Activated gamma-delta T cell treated with Interleukin-2 at 50 U/mL for 16 hours (primary cell): ENCODE results near the gene ITPR3.

Experiments
- DNase-seq: peaks from one replicate; pipeline ENCODE4 v3.0.0-alpha.2; 2020

ITPR3 gene

DNA sequence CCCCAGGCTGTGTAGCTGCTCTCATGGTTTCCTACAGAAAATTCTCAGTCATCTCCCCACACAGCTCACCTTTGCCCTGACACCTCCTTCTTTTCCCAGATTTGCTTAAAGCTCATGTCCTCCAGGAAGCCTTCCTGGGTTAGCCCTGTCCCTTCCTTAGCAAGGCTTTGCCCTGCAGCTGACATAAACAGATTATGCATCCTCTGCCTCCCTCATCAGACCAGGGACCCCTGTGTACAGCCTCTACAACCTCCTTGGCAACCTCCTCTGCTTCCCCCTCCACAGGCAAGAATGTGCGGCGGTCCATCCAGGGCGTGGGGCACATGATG, 50.6 kb downstream of the ITPR3 start:
- no peak for DNase-seq

DNA sequence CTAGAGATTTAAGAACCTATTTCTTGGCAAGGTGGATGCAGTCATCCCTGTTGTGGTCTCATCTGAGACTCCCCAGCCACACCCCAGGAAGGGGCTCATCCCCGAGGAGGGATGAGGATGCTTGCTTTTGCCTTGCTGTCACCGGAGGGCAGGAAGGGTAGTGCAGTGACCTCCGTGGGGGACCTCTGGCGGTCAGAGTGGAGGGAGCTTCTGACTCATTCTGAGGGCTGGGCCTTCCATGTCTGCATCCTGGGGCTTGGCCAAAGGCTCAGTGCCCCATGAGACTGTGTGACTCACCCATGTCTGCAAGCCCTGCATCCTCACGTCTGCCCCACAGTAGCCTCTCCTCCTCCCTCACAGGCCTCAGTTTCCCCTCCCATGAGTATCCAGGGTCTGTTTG, 51.7 kb downstream of the ITPR3 start:
- no peak for DNase-seq

DNA sequence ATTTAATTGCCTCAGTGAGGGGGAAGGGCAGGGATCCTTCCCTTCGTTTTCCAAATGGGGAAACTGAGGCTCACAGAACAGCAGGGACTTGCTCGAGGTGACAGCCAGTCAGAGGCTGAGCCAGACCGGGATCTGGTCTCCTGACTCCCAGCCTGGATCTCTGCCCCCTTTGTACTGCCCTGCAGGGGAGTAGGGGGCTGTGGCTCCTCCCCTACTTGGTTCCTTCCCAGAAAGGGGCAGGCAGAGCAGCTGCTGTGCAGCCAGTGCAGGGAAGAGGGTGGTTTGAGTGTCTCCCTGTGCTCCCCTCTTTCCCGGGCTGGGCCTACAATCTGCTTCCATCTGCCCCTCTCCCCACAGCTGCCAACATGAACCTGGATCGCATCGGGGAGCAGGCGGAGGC, 52.7 kb downstream of the ITPR3 start:
- no peak for DNase-seq

DNA sequence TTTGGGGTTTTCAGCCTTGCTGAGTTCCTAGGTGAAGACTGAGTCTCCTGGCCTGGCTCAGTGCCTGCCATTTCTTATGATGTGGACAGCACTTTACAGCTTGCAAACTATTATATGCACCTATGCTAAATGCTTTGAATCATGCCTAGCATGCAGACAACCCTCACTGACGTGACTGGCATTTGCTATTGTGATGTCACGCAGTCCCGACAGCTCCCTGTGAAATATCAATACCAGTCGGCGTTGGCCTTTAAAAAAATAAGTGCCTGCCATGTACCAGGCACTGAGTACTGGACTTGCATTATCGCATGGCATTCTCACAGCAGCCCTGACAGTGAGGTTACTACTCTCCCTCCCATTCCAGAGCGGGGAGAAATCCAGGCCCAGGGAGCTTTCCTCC, 54.8 kb downstream of the ITPR3 start:
- DNase-seq: no peak

DNA sequence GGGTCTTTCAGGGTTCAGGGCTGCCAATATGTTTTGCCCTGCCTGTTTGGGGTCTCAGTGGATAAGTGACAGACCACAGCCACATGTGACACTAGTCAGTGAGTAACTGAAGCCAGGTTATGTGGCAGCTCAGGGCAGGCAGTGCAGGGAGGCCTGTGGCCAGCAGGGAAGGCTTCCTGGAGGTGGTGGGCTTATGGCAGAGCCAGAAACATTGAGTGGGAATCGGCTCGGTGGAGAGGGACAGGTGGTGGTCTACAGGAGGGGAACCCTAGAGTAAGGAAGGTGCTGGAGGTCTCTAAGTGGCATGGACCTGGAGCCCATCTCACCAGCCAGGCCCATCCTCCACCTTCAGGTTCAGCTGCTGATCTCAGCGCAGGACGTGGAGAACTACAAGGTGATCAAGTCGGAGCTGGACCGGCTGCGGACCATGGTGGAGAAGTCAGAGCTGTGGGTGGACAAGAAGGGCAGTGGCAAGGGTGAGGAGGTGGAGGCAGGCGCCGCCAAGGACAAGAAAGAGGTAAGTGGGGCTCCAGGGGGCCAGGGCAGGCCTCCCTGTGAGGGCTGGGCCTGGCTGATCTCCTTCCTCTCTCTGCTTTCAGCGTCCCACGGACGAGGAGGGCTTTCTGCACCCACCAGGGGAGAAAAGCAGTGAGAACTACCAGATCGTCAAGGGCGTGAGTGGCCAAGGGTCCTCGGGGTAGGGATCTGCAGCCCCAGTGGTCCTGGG, 55.5 kb downstream of the ITPR3 start:
- no peak for DNase-seq

DNA sequence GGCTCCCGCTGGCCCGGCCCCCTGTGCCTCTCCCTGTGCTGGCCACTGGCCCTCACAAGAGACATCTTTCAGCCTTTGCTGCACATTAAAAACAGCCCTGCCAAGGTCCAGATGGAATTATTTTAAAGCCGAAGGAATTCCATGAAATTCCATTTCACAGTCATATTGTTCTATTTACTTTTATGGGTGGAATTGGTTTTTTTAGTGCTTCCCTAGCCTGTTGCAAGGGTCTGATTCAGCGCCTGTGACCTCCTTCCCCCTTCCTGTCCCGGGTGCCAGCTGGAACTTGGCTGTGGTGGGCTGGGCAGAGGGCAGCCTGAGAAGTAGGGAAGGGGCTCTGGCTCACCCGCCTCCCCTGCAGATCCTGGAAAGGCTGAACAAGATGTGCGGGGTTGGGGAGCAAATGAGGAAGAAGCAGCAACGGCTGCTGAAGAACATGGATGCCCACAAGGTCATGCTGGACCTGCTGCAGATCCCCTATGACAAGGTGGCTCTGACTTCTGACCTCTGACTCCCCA, 56.1 kb downstream of the ITPR3 start:
- DNase-seq: no peak

DNA sequence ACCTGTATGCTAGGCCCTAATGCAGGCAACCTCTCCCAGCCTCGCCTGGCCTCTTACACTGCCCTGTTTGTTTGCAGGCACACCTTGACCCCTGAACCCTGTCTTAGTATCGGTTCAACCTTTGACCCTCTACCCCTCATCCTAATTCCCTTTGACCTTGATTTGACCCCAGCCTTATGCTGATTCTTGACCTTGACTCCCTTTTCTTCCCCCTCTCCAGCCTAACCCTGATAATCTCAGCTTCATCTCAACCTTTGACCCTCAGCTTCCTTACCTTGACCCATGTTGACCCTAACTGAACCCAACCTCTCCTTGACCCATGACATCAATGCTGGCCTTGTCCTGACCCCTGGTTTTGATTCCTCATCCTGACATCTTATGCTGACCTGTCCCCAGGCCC, 56.6 kb downstream of the ITPR3 start:
- DNase-seq: no peak

DNA sequence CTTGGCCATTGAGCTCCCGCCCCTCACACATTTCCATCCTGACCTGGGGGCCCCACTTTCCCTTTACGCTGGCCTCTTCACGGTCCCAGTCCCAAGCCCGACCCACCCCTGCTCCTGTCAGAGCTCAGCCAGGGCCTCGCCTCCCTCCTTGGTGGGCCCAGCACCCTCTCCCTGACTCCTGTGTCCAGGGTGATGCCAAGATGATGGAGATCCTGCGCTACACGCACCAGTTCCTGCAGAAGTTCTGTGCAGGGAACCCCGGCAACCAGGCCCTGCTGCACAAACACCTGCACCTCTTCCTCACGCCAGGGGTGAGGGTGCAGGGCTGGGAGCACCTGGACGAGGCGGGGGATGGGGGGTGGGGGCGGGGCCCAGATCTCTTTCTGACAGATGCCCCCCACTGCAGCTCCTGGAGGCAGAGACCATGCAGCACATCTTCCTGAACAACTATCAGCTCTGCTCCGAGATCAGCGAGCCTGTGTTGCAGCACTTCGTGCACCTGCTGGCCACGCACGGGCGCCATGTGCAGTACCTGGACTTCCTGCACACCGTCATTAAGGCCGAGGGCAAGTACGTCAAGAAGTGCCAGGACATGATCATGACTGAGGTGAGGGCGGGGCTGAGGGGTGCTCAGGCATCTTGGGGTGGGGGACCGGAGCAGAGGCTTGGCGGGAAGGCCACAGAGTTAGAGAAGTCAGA, 57.3 kb downstream of the ITPR3 start:
- DNase-seq: no peak

DNA sequence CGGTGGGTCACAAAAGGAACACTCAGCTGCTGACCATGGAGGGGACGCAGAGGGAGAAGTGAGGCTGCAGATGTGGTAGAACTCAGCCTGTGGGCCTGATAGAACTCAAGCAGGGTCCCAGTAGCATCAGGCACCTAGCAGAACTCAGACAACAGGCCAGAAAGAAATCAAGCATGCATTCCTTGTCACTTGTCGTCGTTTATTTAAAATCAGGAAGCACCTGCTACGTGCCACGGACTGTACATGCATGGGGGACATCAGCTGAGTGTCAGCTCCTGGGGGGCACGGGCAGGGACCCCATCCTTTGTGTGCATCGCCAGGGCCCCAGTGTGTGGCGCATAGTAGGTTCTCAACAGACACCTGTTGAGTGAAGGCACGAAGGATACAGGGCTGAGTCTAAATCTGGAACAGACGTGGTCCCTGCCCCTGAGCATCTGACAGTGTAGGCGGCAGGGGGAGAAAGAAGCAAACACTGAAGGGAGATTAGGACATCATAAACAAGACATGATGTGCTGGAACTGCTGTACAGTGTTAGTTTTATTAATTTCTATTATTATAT, 57.9 kb downstream of the ITPR3 start:
- DNase-seq: no peak

DNA sequence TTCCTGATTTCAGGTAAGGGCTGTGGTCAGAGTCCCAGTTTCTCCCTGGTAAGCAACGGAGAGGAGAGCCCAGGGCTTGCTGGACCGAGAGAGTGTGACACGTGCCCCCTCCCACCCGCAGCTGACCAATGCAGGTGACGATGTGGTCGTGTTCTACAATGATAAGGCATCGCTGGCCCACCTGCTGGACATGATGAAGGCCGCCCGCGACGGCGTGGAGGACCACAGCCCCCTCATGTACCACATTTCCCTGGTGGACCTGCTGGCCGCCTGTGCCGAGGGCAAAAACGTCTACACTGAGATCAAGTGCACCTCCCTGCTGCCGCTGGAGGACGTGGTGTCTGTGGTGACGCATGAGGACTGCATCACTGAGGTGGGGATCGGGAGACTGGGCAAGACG, 58.6 kb downstream of the ITPR3 start:
- no peak for DNase-seq

DNA sequence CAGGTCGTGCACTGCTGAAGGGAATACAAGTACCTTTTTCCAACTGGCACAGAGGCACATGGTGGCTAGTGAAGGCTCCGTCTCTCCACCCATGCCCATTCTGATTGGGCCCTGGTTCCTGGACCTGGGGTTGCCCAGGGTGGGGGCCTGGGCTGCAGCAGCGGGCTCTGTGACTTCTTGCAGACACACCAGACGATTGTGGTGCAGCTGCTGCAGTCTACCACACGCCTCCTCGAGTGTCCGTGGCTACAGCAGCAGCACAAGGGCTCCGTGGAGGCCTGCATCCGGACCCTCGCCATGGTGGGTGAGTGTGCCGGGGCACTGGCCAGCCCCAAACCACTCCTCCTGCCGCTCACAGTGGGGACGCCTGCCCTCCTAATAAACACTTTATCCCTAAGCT, 61.2 kb downstream of the ITPR3 start:
- no peak for DNase-seq

DNA sequence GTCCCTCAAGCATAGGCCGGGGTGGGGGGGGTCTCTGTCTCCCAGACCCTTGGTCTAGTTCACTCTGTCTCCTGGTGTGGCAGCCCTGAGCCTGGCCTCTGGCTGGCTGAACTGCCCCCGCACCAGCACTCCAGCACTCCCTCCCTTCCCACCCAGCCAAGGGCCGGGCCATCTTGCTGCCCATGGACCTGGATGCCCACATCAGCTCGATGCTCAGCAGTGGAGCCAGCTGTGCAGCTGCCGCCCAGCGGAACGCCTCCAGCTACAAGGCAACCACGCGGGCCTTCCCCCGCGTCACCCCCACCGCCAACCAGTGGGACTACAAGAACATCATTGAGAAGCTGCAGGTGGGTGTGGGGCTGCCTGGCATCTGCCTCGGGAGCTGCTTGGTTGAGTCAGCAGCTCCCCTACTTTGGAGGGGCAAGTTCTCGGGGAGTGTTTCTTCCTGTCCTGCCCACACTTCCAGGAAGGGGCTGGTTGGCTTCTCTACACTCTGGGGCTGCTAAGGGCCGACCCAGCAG, 62.0 kb downstream of the ITPR3 start:
- DNase-seq: no peak

DNA sequence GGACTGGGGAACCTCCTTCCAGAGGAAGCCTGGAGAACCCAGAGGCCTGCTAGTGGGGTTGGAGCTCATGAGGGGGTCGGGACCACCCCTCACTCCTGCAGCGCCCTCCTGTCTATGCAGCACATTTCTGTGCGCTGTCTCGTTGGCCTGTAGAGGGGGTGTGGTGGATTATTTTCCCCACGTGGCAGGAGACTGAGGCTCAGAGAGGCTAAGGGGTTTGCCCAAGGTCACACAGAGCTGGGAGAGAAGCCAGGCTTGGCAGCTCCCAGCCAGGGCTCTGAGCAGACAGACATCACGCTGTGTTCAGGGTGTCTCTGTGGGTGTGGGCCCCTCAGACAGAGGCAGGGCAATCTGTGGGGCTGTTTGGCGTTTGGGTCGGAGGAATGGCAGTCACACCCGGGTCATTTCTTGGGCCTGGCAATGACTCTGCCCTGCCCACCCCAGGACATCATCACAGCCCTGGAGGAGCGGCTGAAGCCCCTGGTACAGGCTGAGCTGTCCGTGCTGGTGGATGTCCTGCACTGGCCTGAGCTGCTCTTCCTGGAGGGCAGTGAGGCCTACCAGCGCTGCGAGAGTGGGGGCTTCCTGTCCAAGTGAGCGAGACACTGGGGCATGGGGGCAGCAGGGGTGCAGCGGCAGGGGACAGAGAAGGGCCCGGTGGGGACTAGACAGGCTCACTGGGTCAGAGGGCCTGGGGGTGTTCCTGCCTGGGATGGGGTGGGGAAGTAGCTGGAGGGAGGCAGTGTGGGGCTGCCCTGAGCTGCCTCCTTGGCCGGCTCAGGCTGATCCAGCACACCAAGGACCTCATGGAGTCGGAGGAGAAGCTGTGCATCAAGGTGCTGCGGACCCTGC, 62.7 kb downstream of the ITPR3 start:
- DNase-seq: no peak

DNA sequence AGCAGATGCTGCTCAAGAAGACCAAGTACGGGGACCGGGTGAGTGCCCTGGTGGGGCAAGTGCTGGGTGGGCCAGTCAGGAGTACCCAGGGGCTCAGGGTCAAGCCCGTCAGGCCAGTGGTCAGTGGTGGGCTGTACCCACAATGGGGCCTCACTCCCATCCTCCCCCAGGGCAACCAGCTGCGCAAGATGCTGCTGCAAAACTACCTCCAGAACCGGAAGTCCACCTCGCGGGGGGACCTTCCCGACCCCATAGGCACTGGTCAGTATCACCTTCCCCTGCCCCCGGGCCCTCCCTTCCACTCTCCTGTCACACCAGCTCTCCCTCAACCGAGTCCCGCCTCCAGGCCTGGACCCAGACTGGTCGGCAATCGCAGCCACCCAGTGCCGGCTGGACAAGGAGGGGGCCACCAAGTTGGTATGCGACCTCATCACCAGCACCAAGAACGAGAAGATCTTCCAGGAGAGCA, 63.3 kb downstream of the ITPR3 start:
- no peak for DNase-seq

DNA sequence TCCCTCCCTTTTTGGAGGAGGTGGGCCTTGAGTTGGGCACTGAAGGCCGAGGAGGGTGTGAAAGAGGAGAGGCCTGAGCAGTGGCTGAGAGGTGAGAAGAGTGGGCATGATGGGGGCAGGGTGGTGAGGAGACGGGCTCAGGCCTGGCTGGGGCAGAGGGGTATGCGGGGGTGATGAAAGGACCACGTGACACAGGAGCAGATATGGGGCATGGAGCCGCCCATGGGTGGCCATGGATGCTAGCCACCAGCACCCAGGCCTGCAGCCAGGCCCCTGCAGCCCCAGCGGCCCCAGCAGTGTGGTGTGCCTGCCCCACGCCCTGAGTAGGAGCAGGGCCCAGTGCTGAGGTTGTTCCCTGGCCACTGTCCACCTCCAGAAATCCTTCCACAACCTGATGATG, 63.9 kb downstream of the ITPR3 start:
- DNase-seq: no peak

DNA sequence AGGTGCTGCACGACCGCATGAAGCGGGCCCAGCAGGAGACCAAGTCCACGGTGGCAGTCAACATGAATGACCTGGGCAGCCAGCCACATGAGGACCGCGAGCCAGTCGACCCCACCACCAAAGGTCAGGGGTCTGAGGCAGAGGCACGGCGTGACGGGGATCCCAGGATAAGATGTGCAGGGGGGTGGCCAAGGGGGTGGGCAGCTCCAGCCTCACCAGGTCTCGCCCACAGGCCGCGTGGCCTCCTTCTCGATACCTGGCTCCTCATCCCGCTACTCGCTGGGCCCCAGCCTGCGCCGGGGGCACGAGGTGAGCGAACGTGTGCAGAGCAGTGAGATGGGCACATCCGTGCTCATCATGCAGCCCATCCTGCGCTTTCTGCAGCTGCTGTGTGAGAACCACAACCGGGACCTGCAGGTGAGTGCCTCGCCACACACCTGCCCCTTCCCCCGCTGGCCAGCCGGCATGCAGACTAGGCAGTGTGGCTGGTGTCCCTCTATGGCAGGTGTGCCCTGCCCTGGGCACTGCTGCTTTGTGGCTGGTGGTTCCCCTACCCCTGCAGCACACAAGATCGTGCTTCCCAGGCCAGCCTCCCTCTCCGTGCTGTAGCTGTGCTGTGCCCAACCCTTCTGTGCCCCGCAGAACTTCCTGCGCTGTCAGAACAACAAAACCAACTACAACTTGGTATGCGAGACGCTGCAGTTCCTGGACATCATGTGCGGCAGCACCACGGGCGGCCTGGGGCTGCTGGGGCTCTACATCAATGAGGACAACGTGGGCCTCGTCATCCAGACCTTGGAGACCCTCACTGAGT, 64.5 kb downstream of the ITPR3 start:
- no peak for DNase-seq

DNA sequence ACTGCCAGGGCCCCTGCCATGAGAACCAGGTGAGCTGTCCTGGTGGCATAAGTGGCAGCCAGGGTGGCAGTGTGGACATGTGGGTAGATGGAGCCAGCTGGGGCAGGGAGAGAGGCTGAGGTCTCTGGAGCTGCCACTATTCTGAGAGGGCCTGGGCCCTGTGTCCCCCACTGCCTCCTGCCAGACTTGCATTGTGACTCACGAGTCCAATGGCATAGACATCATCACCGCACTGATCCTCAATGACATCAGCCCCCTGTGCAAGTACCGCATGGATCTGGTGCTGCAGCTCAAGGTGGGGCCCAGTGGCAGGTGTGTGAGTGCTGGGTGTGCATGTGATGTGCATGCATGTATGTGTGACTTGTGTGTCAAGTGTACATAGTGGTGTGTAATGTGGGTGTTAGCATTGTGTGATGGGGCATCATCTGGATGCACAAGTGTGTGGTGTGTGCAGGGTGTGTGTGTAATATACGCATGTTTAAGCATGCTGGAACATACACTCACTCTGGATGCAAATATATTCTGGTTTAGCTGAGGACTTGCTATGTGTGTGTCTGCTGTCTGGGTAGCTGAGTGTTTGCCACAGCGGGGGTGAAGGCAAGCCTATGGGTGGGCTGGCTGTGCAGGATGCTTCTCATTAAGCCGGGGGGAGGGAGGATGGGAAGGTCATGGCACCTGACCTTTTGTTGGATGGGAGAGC, 65.3 kb downstream of the ITPR3 start:
- no peak for DNase-seq

DNA sequence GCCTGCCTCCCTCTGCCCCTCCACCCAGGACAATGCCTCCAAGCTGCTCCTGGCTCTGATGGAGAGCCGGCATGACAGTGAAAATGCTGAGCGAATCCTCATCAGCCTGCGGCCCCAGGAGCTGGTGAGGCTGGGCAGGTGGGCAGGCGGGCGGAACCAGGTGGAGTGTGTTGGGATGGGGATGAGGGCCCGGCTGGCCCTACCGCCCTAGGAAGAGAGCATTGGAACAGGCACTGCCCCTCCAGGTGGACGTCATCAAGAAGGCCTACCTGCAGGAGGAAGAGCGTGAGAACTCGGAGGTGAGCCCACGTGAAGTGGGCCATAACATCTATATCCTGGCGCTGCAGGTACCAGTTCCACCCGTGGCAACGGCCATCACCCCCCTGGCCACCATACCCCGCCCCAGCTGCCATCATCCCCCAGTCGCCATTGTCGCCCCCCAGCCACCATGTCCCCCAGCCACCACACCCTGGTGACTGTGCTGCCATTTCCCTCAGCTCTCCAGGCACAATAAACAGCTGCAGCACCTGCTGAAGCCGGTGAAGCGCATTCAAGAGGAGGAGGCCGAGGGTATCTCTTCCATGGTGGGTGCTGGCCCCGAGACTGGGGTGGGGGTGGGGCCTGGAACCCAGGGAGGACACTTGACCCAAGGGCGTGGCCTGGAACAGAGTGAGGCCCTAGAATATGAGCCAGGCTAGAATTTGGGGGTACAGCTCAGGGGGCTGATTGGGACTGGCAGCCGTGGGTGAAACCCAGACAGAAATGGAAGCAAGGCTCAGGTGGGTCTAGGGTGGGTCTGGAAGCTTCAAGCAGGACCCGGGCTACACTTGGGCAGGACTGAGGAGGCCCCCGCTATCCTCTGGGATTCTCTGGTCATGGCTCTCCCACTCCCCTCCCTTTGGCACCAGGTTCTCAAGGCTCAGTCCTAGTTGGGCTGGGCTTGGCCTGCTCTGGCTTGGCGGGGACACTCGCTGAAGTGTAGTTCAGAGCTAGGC, 66.2 kb downstream of the ITPR3 start:
- DNase-seq: no peak

DNA sequence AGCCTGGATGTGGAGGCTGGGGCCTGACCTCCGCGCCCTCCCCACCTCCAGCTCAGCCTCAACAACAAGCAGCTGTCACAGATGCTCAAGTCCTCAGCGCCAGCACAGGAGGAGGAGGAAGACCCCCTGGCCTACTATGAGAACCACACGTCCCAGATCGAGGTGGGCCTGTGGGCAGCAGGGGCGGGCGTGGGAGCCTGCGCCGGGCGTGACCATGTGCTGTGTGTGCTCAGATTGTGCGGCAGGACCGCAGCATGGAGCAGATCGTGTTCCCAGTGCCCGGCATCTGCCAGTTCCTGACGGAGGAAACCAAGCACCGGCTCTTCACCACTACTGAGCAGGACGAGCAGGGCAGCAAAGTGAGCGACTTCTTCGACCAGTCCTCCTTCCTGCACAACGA, 66.9 kb downstream of the ITPR3 start:
- no peak for DNase-seq

DNA sequence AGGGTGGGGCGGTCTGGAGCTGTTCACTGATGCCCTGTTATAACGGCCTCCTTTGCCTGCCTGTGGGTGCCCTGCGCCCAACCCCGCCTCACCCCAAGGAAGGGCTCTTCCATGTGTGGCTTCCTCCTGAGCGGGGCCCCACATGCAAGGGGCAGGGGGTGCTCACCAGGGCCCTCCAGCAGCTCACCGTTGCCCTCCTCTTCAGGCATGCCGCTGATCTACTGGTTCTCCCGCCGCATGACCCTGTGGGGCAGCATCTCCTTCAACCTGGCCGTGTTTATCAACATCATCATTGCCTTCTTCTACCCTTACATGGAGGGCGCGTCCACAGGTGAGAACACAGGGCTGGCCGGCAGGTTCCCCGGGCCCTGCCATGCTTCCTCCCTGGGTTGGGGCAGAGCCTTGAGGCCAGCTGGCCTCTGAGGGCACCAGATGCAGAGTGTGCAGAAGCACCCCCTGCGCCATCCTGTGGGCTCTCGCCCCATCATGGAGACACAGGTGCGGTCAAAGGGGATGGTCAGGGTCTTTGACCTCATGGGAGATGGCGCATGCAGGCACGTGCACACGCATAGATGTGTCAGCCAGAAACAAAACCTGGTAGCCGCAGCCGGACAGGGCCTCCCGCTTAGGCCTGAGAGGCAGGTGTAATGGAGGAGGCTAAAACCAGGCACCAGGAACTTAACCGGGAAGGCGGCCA, 67.5 kb downstream of the ITPR3 start:
- no peak for DNase-seq
